ENCODE measurements around the gene NOL9. TPM values are rescaled to one million over a fixed set of nuclear protein-coding genes. Genes with fewer than 3 reads are reported as not detected.

NOL9 gene
- total RNA-seq, 4 donors from 2014 or later: 17.9 to 30.9 (median 26.0) TPM

DNA sequence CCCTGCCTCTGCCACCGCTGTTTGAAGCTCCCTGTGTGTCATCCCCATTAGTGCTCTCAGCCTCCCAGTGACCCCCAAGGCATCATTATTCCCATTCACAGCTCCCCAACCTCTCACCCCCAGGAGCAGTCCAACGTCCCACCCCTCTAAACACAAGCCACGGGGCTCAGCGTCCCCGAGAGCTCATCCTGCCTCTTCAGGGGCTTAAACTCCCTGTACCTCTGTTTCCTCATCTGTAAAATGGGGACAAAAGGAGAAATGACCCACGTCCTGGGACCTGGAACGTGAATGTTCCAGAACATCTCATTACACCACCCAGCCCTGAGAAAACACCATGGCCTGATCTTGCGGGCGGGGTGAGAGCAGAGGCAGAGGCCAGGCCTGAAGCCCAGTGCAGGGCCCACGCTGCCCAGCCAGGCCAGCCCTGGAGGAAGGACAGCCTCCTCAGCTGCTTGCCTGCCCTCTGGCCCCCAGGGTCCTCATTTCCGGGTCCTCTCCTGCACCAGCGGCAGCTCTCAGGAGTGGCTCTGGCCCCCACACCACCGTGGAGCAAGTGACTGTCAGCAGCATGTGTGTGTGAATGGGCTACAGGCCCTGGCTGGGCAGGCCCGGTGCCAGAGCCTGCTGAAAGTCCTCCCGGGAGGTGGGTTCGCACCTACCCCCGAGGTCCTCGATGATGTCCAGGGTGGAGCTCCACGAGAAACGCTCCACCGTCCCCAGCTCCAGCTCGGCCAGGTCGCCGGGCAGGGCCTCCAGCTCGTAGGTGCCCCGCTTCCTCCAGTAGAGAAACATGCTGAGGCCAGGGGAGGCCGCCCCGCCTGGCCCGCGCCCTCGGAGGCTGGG lies 48.7 kb downstream of the NOL9 start:
- Histone ChIP-seq H3K27me3 (peaks cover 0 to 4% of the 10 kb centered on the region in 2 donors), H3K36me3 (no peaks in the 10 kb centered on the region), H3K9me3 (no peaks in the 10 kb centered on the region), H3K27ac (peak overlapping the region; percentile 53 to 92 (median 74)), H3K4me3 (peak overlapping the region; percentile 15 to 49 (median 25)), H3K4me1 (peaks cover 0 to 91% (median 36%) of the 10 kb centered on the region in 4 donors)
- TF ChIP-seq EP300 (IDR thresholded peaks at IDR 0.05): peak in 1 of 2 donors; percentile 22
- TF ChIP-seq, protein P1, sequence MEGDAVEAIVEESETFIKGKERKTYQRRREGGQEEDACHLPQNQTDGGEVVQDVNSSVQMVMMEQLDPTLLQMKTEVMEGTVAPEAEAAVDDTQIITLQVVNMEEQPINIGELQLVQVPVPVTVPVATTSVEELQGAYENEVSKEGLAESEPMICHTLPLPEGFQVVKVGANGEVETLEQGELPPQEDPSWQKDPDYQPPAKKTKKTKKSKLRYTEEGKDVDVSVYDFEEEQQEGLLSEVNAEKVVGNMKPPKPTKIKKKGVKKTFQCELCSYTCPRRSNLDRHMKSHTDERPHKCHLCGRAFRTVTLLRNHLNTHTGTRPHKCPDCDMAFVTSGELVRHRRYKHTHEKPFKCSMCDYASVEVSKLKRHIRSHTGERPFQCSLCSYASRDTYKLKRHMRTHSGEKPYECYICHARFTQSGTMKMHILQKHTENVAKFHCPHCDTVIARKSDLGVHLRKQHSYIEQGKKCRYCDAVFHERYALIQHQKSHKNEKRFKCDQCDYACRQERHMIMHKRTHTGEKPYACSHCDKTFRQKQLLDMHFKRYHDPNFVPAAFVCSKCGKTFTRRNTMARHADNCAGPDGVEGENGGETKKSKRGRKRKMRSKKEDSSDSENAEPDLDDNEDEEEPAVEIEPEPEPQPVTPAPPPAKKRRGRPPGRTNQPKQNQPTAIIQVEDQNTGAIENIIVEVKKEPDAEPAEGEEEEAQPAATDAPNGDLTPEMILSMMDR (IDR thresholded peaks at IDR 0.05): no peak
- no peak for DNase-seq (ENCODE audit: low spot score in 2 of 2)
- WGBS, 2 donors: 57 to 68% methylated on average over 12 to 15 of the region's 31 CpGs

DNA sequence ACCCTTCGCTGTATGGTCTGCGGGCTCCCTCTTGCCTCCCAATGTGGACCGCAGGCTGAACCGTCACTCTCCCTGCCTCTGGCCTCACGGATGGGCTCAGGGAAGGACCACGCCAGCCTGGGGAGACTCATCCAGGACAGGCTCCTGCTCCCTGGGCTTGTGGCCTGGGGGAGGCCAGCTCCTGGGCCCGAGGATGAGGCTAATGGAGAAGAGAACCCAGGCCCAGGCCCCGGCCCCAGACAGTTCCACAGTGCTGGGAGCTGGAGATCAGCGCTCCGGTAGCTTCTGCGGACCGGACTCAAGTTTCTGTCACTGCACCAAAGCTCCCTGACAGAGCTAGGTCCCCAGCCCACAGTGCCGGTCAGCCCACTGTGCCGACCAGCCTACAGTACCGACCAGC lies 49.4 kb downstream of the NOL9 start:
- Histone ChIP-seq H3K27me3 (peaks cover 0 to 4% of the 10 kb centered on the region in 2 donors), H3K4me3 (peak overlapping the region in 3 of 4 donors; percentile 25 to 49 (median 25)), H3K36me3 (no peaks in the 10 kb centered on the region), H3K27ac (peak overlapping the region; percentile 28 to 92 (median 68)), H3K4me1 (peaks cover 0 to 91% (median 36%) of the 10 kb centered on the region in 4 donors), H3K9me3 (no peaks in the 10 kb centered on the region)
- WGBS, 2 donors: 80 to 83% methylated on average over 11 to 15 of the region's 15 CpGs
- TF ChIP-seq EP300 (IDR thresholded peaks at IDR 0.05) (no peak), POLR2A (IDR thresholded peaks at IDR 0.05) (no peak)
- TF ChIP-seq, protein P1 (IDR thresholded peaks at IDR 0.05): no peak
- no peak for DNase-seq (ENCODE audit: low spot score in 2 of 2)

DNA sequence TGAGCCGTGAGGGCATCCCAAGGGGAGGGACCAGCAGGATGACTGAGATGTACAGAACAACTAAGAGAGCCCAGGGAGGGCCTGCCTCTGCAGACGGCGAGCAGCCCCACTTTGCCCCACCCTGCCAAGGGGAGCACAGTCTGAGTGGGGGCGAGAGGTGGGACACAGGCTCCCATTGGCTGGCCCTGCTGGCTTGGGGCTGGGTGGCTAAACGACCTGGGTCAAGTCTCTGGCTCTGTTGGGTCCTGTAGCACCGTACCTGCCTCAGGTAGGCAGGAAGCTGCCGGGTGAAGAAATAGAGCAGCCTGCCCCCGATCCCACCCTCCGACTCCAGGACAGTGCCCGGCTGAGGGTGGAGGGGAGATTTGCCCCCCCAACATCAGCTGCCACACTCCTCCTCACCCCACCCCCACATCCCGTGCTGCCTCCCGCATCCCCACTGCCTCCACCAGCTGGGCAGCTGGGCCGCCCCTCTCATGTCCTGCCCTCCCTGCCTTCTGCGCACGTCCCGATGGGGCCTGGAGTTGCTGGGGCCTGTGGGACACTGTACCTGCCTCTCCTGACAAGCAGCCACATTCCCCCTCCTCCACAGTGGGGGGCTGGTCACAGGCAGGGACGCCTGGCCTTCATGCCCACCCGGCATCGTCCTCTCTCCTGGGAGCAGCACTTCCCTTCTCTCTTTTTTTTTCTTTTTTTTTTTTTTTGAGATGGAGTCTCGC lies 50.3 kb downstream of the NOL9 start:
- 70 to 83% methylated on average over 15 to 20 of the region's 20 CpGs for WGBS, 2 donors
- peaks cover 0 to 4% of the 10 kb centered on the region in 2 donors for H3K27me3 ChIP-seq
- no peak for DNase-seq (ENCODE audit: low spot score in 2 of 2)
- peak overlapping the region in 1 of 4 donors; percentile 49 for H3K4me3 ChIP-seq
- peak overlapping the region in 3 of 4 donors; percentile 7 to 92 (median 89) for H3K27ac ChIP-seq
- TF ChIP-seq, protein P1 (IDR thresholded peaks at IDR 0.05): no peak
- no peak for TF ChIP-seq EP300 (IDR thresholded peaks at IDR 0.05)
- no peaks in the 10 kb centered on the region for H3K9me3 ChIP-seq
- H3K36me3 ChIP-seq: no peaks in the 10 kb centered on the region
- peaks cover 0 to 90% (median 37%) of the 10 kb centered on the region in 4 donors for H3K4me1 ChIP-seq

DNA sequence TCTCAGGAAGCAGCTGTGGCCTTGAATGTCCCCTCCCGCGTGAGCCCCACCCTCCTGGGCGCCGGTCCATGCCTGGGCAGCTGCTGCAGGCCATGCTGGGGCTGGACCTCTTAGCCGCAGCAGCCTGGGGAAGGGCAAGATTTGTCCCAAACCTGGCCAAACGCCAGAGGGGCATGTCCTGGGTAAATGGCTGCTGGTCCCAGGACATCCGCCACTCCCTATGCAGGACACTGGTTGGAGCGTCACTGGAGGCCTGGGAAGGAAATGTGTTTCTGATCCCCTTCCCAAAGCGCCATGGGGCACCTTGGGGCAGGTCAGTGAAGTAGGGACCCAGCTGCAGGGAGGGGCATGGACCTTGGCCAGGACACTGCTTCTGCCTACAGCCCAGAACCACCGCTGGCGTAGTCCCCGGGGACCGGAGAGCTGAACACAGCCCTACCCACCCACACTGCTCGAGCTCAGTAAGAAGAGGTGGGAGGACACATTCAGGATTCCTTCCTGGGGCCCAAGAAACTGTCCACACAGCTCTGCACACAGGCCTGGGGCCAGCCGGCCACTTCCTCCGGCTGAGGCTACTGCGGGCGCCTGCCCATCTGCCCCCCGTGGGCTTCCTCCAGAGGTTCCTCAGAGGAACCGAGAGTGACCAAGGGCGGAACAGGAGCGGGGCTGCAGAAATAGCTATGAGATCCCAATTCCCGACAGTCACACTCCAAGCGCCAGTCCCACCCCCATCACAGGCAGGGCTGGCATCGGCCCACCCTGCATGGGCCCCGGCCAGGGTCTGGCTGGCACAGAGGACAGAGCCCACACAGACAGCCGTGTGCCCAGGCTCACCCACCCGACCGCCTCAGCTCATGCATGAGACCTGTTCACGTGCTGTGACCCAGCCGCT lies 52.1 kb downstream of the NOL9 start:
- peak; percentile 36 to 59 for DNase-seq (ENCODE audit: low spot score in 2 of 2)
- H3K27me3 ChIP-seq: peaks cover 0 to 15% of the 10 kb centered on the region in 2 donors
- peaks cover 0 to 89% (median 46%) of the 10 kb centered on the region in 4 donors for H3K4me1 ChIP-seq
- H3K4me3 ChIP-seq: peak overlapping the region in 1 of 4 donors; percentile 6
- peak overlapping the region in 3 of 4 donors; percentile 17 to 92 (median 89) for H3K27ac ChIP-seq
- no peaks in the 10 kb centered on the region for H3K9me3 ChIP-seq
- no peaks in the 10 kb centered on the region for H3K36me3 ChIP-seq
- TF ChIP-seq, protein P1 (IDR thresholded peaks at IDR 0.05): no peak
- TF ChIP-seq POLR2A (IDR thresholded peaks at IDR 0.05): peak in 1 of 2 donors; percentile 18
- WGBS, 2 donors: 34 to 39% methylated on average over 23 to 29 of the region's 31 CpGs

Measured in tibial nerve (tissue), 4 donors.